Measurements from ENCODE around the gene GRM4.
"Not testable (repeated sequence)": the region's sequence is repeated elsewhere in the genome, so short reads cannot be mapped to it uniquely, and the experiment has no call there.

Gene GRM4
- total RNA-seq, result 0 to 0.17 (median 0) reads per million in 3 donors

GRCh38 chr6:34146021-34146782, at the start of gene GRM4:
GRM4 (minus strand) TSS chr6:34146087; CDS start chr6:34133496, 12,591 bp downstream.
- Histone ChIP-seq H3K27me3 (replicated peaks; ENCODE audit: control insufficient read depth, insufficient read depth, low read length, poor library complexity, severe bottlenecking) (peaks cover 44% of the 10 kb centered on the region), H3K4me1 (ENCODE audit: control insufficient read depth, insufficient read depth, low read length, poor library complexity, severe bottlenecking) (peaks cover 27% of the 10 kb centered on the region), H3K9me3 (ENCODE audit: control insufficient read depth, low read length) (no peaks in the 10 kb centered on the region), H3K27ac (ENCODE audit: insufficient read depth, low read length, poor library complexity, severe bottlenecking) (no peak within 1 kb of the TSS), H3K4me3 (ENCODE audit: insufficient read depth, low read depth, low read length, poor library complexity, severe bottlenecking) (peak within 1 kb of the TSS; percentile 55), H3K36me3 (ENCODE audit: control insufficient read depth, insufficient read depth, low read length) (no peaks in the 10 kb centered on the region)
- DNase-seq, result no peak

DNA sequence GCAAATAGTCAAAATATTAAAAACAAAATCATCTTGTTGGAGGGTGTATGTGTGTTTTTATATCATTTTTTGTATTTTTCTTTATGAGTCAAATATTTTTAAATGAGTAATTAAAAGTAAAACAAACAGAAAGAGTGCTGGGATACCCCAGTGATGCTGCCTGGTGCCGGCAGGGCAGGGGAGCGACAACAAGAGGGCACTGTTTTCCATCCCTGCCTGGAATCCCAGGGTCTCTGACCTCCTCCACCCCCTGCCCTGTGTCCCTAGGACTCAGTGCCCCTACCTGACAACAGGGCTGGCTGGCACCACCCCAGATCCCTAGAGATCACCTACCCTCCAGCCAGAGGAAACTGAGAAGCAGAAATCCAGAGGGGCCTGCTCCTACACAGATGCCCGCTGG, 48.9 kb upstream of the GRM4 start:
- Histone ChIP-seq H3K36me3 (ENCODE audit: control insufficient read depth, insufficient read depth, low read length) (no peaks in the 10 kb centered on the region), H3K4me1 (ENCODE audit: control insufficient read depth, insufficient read depth, low read length, poor library complexity, severe bottlenecking) (peaks cover 12% of the 10 kb centered on the region), H3K27me3 (replicated peaks; ENCODE audit: control insufficient read depth, insufficient read depth, low read length, poor library complexity, severe bottlenecking) (no peaks in the 10 kb centered on the region), H3K9me3 (ENCODE audit: control insufficient read depth, low read length) (no peaks in the 10 kb centered on the region), H3K4me3 (ENCODE audit: insufficient read depth, low read depth, low read length, poor library complexity, severe bottlenecking) (no peak overlapping the region), H3K27ac (ENCODE audit: insufficient read depth, low read length, poor library complexity, severe bottlenecking) (no peak overlapping the region)
- DNase-seq, result no peak

DNA sequence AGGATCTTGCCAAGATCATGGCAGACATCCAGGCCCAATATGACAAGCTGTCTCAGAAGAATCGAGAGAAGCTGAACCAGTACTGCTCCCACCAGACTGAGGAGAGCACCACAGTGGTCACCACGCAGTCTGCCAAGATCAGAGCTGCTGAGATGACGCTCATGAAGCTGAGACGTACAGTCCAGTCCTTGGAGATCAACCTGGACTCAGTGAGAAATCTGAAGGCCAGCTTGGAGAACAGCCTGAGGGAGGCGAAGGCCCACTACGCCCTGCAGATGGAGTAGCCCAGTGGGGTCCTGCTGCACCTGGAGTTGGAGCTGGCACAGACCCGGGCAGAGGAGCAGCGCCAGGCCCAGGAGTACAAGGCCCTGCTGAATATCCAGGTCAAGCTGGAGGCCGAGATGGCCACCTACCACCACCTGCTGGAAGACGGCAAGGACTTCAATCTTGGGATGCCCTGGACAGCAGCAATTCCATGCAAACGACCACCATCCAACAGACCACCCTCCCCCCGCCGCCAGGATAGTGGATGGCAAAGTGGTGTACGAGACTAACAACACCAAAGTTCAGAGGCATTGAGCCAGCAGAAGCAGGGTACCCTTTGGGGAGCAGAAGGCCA, 44.7 kb upstream of the GRM4 start:
- H3K4me3 ChIP-seq (ENCODE audit: insufficient read depth, low read depth, low read length, poor library complexity, severe bottlenecking), result no peak overlapping the region
- H3K9me3 ChIP-seq (ENCODE audit: control insufficient read depth, low read length), result no peaks in the 10 kb centered on the region
- H3K36me3 ChIP-seq (ENCODE audit: control insufficient read depth, insufficient read depth, low read length), result no peaks in the 10 kb centered on the region
- no peak overlapping the region for H3K27ac ChIP-seq (ENCODE audit: insufficient read depth, low read length, poor library complexity, severe bottlenecking)
- no peaks in the 10 kb centered on the region for H3K27me3 ChIP-seq (replicated peaks; ENCODE audit: control insufficient read depth, insufficient read depth, low read length, poor library complexity, severe bottlenecking)
- no peak for DNase-seq
- H3K4me1 ChIP-seq (ENCODE audit: control insufficient read depth, insufficient read depth, low read length, poor library complexity, severe bottlenecking), result peaks cover 4% of the 10 kb centered on the region

DNA sequence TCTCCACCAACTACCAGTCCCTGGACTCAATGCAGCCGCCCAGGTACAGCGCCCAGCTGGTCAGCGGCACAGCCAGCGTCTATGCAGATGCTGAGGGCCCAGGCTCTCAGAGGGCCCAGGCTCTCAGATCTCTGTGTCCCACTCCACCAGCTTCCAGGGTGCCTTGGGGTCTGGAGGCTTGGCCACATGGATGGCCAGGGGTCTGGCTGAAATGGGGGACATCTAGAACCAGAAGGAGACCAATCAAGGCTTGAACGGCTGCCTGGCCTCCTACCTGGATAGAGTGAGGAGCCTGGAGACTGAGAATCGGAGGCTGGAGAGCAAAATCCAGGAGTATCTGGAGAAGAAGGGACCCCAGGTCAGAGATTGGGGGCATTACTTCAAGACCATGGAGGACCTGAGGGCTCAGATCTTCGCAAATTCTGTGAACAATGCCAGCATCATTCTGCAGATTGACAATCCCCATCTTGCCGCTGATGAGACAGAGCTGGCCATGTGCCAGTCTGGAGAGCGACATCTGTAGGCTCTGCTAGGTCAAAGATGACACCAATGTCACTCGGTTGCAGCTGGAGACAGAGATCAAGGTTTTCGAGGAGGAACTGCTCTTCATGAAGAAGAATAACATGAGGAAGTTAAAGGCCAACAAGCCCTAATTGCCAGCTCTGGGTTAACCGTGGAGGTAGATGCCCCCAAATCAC, 44.1 kb upstream of the GRM4 start:
- no peak overlapping the region for H3K27ac ChIP-seq (ENCODE audit: insufficient read depth, low read length, poor library complexity, severe bottlenecking)
- H3K4me3 ChIP-seq (ENCODE audit: insufficient read depth, low read depth, low read length, poor library complexity, severe bottlenecking), result no peak overlapping the region
- peaks cover 4% of the 10 kb centered on the region for H3K4me1 ChIP-seq (ENCODE audit: control insufficient read depth, insufficient read depth, low read length, poor library complexity, severe bottlenecking)
- H3K9me3 ChIP-seq (ENCODE audit: control insufficient read depth, low read length), result no peaks in the 10 kb centered on the region
- DNase-seq, result no peak
- no peaks in the 10 kb centered on the region for H3K27me3 ChIP-seq (replicated peaks; ENCODE audit: control insufficient read depth, insufficient read depth, low read length, poor library complexity, severe bottlenecking)
- H3K36me3 ChIP-seq (ENCODE audit: control insufficient read depth, insufficient read depth, low read length), result no peaks in the 10 kb centered on the region

GRCh38 chr6:34184726-34185125, 38.8 kb upstream of the GRM4 start:
- H3K9me3 ChIP-seq (ENCODE audit: control insufficient read depth, low read length); H3K27me3 ChIP-seq (replicated peaks; ENCODE audit: control insufficient read depth, insufficient read depth, low read length, poor library complexity, severe bottlenecking); H3K4me3 ChIP-seq (ENCODE audit: insufficient read depth, low read depth, low read length, poor library complexity, severe bottlenecking); H3K27ac ChIP-seq (ENCODE audit: insufficient read depth, low read length, poor library complexity, severe bottlenecking); H3K36me3 ChIP-seq (ENCODE audit: control insufficient read depth, insufficient read depth, low read length); DNase-seq: not testable (repeated sequence)
- peaks cover 18% of the 10 kb centered on the region for H3K4me1 ChIP-seq (ENCODE audit: control insufficient read depth, insufficient read depth, low read length, poor library complexity, severe bottlenecking)

DNA sequence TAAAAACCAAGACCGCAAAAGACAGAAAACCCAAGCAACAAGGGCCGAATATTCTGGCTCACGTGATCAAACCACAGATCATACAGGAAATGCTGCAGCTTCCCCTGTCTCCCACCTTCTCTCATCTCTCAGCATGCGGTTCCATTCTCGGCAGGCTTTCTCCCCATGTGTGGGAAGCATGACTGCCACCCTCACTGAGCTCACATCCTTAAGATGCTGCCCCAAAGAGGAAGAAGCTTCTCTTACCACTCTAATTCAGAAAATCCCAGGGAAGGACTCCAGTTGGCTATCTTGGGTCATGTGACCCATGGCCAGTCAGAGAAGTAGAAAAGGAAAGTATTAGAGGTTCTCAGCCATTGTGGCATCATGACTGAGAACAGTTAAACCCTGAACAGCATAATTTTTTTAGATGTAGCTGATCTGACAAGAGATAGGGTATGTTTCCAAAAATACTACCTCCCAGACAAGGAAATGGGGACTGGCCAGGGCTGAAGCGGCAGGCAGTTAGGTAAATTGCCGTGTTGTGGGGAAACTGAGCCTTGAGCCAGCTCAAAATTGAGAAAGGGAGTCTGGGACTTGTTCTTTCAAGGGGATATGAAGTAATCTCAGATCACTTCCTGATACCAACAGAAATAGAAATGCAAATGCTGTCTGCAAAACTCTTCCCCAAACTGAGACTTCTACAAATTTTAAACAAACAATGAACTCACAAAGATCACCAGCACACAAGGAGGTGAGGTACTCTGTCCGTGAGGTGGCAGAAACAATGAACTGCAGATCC, 37.1 kb upstream of the GRM4 start:
- H3K27ac ChIP-seq (ENCODE audit: insufficient read depth, low read length, poor library complexity, severe bottlenecking), result peak overlapping the region; percentile 54
- peak overlapping the region; percentile 10 for H3K4me3 ChIP-seq (ENCODE audit: insufficient read depth, low read depth, low read length, poor library complexity, severe bottlenecking)
- DNase-seq, result peak; percentile 62 to 66 (median 66)

GRCh38 chr6:34181908-34182307, 36.0 kb upstream of the GRM4 start:
- Histone ChIP-seq H3K4me3 (ENCODE audit: insufficient read depth, low read depth, low read length, poor library complexity, severe bottlenecking) (no peak overlapping the region), H3K9me3 (ENCODE audit: control insufficient read depth, low read length) (no peaks in the 10 kb centered on the region), H3K27ac (ENCODE audit: insufficient read depth, low read length, poor library complexity, severe bottlenecking) (no peak overlapping the region), H3K27me3 (replicated peaks; ENCODE audit: control insufficient read depth, insufficient read depth, low read length, poor library complexity, severe bottlenecking) (no peaks in the 10 kb centered on the region), H3K4me1 (ENCODE audit: control insufficient read depth, insufficient read depth, low read length, poor library complexity, severe bottlenecking) (peaks cover 18% of the 10 kb centered on the region), H3K36me3 (ENCODE audit: control insufficient read depth, insufficient read depth, low read length) (no peaks in the 10 kb centered on the region)
- DNase-seq, result no peak

More for the DNA sequence above, 37.1 kb upstream of the GRM4 start:
- Histone ChIP-seq H3K4me1 (ENCODE audit: control insufficient read depth, insufficient read depth, low read length, poor library complexity, severe bottlenecking) (peaks cover 18% of the 10 kb centered on the region), H3K9me3 (ENCODE audit: control insufficient read depth, low read length) (no peaks in the 10 kb centered on the region), H3K27me3 (replicated peaks; ENCODE audit: control insufficient read depth, insufficient read depth, low read length, poor library complexity, severe bottlenecking) (no peaks in the 10 kb centered on the region), H3K36me3 (ENCODE audit: control insufficient read depth, insufficient read depth, low read length) (no peaks in the 10 kb centered on the region)

- Histone ChIP-seq H3K4me3 (ENCODE audit: insufficient read depth, low read depth, low read length, poor library complexity, severe bottlenecking) (no peak overlapping the region), H3K36me3 (ENCODE audit: control insufficient read depth, insufficient read depth, low read length) (no peaks in the 10 kb centered on the region), H3K27me3 (replicated peaks; ENCODE audit: control insufficient read depth, insufficient read depth, low read length, poor library complexity, severe bottlenecking) (no peaks in the 10 kb centered on the region), H3K27ac (ENCODE audit: insufficient read depth, low read length, poor library complexity, severe bottlenecking) (no peak overlapping the region), H3K9me3 (ENCODE audit: control insufficient read depth, low read length) (no peaks in the 10 kb centered on the region), H3K4me1 (ENCODE audit: control insufficient read depth, insufficient read depth, low read length, poor library complexity, severe bottlenecking) (peaks cover 18% of the 10 kb centered on the region)
- DNase-seq, result no peak
These were observed 33.3 kb upstream of the GRM4 start for GRCh38 chr6:34179106-34179720.

- Histone ChIP-seq H3K4me1 (ENCODE audit: control insufficient read depth, insufficient read depth, low read length, poor library complexity, severe bottlenecking) (peaks cover 18% of the 10 kb centered on the region), H3K9me3 (ENCODE audit: control insufficient read depth, low read length) (no peaks in the 10 kb centered on the region), H3K27ac (ENCODE audit: insufficient read depth, low read length, poor library complexity, severe bottlenecking) (no peak overlapping the region), H3K36me3 (ENCODE audit: control insufficient read depth, insufficient read depth, low read length) (no peaks in the 10 kb centered on the region), H3K27me3 (replicated peaks; ENCODE audit: control insufficient read depth, insufficient read depth, low read length, poor library complexity, severe bottlenecking) (no peaks in the 10 kb centered on the region), H3K4me3 (ENCODE audit: insufficient read depth, low read depth, low read length, poor library complexity, severe bottlenecking) (no peak overlapping the region)
- no peak for DNase-seq
These were observed 32.6 kb upstream of the GRM4 start for GRCh38 chr6:34178357-34179105.
